Spleen (tissue), 11 donors: ENCODE measurements around the gene KRT9. TPM values are rescaled to one million over a fixed set of nuclear protein-coding genes. Genes with fewer than 3 reads are reported as not detected.

Source experiments
- DNase-seq: peaks from one replicate; pipeline ENCODE4 v3.0.0-alpha.2; 2020
- H3K27ac ChIP-seq, 8 donors: fragments of 200-600 bp; sonication (generic) in 7 of 8; 1 replicate in 4 of 8; 2 replicates in 4 of 8; pipeline versions ENCODE4 v1.5.0 to v1.8.0; 2016 to 2021; ENCODE audit warnings: inconsistent platforms in 4 of 8, mild to moderate bottlenecking in 4 of 8, moderate library complexity in 1 of 8
- H3K27me3 ChIP-seq, 7 donors: fragments of 200-600 bp; sonication (generic) in 6 of 7; replicated peaks in 1 of 7; 1 replicate in 4 of 7; 2 replicates in 3 of 7; pipeline versions ENCODE4 v1.5.0 to v1.8.0; 2016 to 2021; ENCODE audit warnings: inconsistent platforms in 3 of 7, mild to moderate bottlenecking in 1 of 7
- H3K36me3 ChIP-seq, 6 donors: fragments of 200-600 bp; sonication (generic) in 5 of 6; 1 replicate in 4 of 6; 2 replicates in 2 of 6; pipeline versions ENCODE4 v1.5.0 to v1.8.0; 2016 to 2021; ENCODE audit warnings: inconsistent platforms in 2 of 6
- H3K4me1 ChIP-seq, 6 donors: fragments of 200-600 bp; sonication (generic) in 5 of 6; 1 replicate in 3 of 6; 2 replicates in 3 of 6; pipeline versions ENCODE4 v1.5.0 to v1.8.0; 2016 to 2021; ENCODE audit warnings: inconsistent platforms in 3 of 6
- H3K4me3 ChIP-seq, 8 donors: fragments of 200-600 bp; sonication (generic) in 7 of 8; 1 replicate in 4 of 8; 2 replicates in 4 of 8; pipeline versions ENCODE4 v1.5.0 to v1.8.0; 2016 to 2021; ENCODE audit warnings: inconsistent platforms in 4 of 8, mild to moderate bottlenecking in 4 of 8, moderate library complexity in 2 of 8
- H3K9me3 ChIP-seq, 8 donors: fragments of 200-600 bp; sonication (generic) in 7 of 8; 1 replicate in 4 of 8; 2 replicates in 4 of 8; pipeline versions ENCODE4 v1.5.0 to v1.8.0; 2016 to 2021; ENCODE audit warnings: inconsistent platforms in 4 of 8
- CTCF ChIP-seq, 11 experiments: fragments of 200-600 bp in 7 of 11; fragments of 450-650 bp in 4 of 11; sonication (generic) in 4 of 11; IDR thresholded peaks in 8 of 11; conservative IDR thresholded peaks in 3 of 11; 1 replicate in 7 of 11; 2 replicates in 4 of 11; pipeline versions ENCODE4 v1.4.0 to v1.8.0; 2016 to 2021; ENCODE audit warnings: antibody characterized with exemption in 11 of 11, inconsistent platforms in 4 of 11, mild to moderate bottlenecking in 1 of 11
- POLR2A ChIP-seq, 3 donors: fragments of 450-650 bp; IDR thresholded peaks; one replicate each; pipeline ENCODE4 v1.5.1; 2017; ENCODE audit warnings: antibody characterized with exemption in 3 of 3, mild to moderate bottlenecking in 1 of 3
- POLR2AphosphoS5 ChIP-seq, 3 donors: sonication (generic); formaldehyde crosslinking; IDR thresholded peaks; one replicate each; pipeline ENCODE4 v1.5.1; 2017; ENCODE audit warnings: antibody characterized with exemption in 3 of 3
- WGBS, 5 donors: extraction: QIAGEN DNeasy Blood & Tissue Kit in 3 of 5; methylation state at CpG; one replicate each; pipeline versions ENCODE4 v1.1.5 to v1.1.7; 2013 to 2018; 5-methylcytosine and 5-hydroxymethylcytosine counted together
- intact Hi-C: fragments of 100-400 bp; cut with DNase I; formaldehyde crosslinking; loops from one replicate; pipeline ENCODE4 v1.15.0; 2023; ENCODE audit warnings: low total_unique reads
- polyA plus RNA-seq, 3 donors: library from polyadenylated mRNA; stranded (reverse); fragments of 200-250 nt; gene quantifications; one replicate each; pipeline ENCODE4 v1.2.1, GENCODE V29; 2013
- total RNA-seq, 7 donors: library from RNA; depleted of rRNA in 3 of 7; stranded (reverse); fragments of >200 nt in 3 of 7; fragmentation: NEBNext Ultra II Directional in 4 of 7; extraction: Animal tissue kit (Norgen Biotek cat#: 25700) in 4 of 7; gene quantifications; one replicate each; pipeline versions ENCODE4 v1.1.0 to v1.2.1, GENCODE V29; 2016 to 2021
- donor health status: healthy with polysubstance abuse.
- donor health status: DM: no; HTN: no; CAD: no; lungs with moderate emphysema.
- donor health status: DM: no; HTN: no; CAD: no.
- donor health status: Bipolar disorder and iron deficiency.
- donor health status: healthy.
- donor health status: DM: no; HTN: no; CAD: no.
- donor health status: DM: yes; HTN: yes; CAD: no.

The KRT9 gene
- total and polyA plus RNA-seq, 10 donors: not detected

DNA sequence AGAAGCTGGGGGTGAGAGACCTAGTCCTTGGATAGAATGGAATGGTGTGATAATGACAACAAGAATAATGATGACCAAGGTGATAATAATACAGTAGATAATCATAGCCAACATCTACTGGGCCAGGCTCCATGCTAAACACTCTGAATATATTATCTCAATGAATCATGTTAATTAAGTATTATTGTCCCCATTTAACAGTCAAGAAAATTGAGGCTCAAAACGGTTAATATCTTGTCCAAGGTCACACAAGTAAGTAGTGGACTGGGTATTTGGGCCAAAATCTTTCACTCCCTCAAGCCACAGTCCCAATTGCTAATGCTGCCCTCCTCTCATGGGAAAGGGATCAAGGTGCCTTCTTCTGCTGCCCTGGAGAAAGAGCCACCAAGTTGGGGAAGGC, 39.9 kb downstream of the KRT9 start:
- TF ChIP-seq POLR2AphosphoS5 (IDR thresholded peaks at IDR 0.05) (no peak), POLR2A (IDR thresholded peaks at IDR 0.05) (no peak), CTCF (IDR thresholded peaks at IDR 0.05 in 8 of 11, conservative IDR thresholded peaks at IDR 0.05 in 3 of 11) (no peak)
- H3K4me3 ChIP-seq: no peak overlapping the region
- no peaks in the 10 kb centered on the region for H3K9me3 ChIP-seq
- H3K4me1 ChIP-seq: peaks cover 4 to 20% (median 14%) of the 10 kb centered on the region in 6 donors
- H3K27ac ChIP-seq: no peak overlapping the region
- WGBS, 5 donors: 45 to 69% (median 55%) methylated on average over 1 of the region's 1 CpG
- no peak for DNase-seq
- intact Hi-C loops: no loop called here
- H3K27me3 ChIP-seq: peaks cover 8 to 96% (median 36%) of the 10 kb centered on the region in 7 donors
- no peaks in the 10 kb centered on the region for H3K36me3 ChIP-seq

DNA sequence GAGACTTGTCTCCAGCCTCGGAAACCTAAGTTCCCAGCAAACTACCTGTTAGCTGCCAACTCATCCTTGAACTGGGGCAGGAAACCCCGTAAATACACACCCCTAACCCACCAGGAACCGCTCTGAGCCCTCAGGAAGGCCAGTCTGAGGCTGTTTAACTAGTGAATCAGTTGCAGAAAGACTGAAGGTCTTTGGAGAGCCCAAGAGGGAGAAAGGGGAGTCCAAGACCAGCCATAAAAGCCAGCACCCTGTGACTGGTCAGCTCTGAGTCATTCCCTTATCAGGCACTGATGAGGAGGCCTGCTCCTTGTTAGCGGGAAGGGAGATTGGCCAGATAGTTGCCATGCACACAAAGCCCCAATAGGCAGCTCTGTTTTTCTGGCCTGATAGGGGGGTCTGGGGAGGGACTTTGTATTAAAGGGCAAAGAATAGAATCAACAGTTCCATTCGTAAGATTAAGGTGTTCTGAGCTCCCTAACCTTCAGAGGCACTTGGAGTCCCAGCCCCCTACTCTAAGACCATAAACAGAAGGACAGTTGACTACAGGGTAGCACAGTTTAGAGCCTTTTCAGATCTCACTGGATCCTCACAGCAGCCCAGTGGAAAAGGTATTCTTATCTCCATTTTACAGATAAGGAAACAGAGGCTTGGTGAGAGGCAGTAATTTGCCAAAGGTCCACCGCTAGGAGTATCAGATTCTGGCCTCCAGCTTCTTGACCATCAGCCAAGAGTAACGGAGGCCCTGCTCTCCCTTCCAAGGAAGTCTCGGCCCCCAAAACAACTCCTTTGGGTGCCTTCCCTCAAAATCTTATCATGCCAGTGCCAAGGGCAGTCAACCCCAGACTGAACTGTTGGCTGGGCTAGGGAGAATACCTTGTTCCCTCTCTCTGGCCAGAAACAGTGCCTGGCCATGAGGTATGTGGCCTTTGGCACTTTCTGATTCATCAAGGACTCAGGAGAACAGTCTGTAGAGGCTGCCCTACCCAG, 41.5 kb downstream of the KRT9 start:
- peaks cover 8 to 96% (median 42%) of the 10 kb centered on the region in 7 donors for H3K27me3 ChIP-seq
- no peak for TF ChIP-seq CTCF (IDR thresholded peaks at IDR 0.05 in 8 of 11, conservative IDR thresholded peaks at IDR 0.05 in 3 of 11)
- no peak for TF ChIP-seq POLR2A (IDR thresholded peaks at IDR 0.05)
- no peak for TF ChIP-seq POLR2AphosphoS5 (IDR thresholded peaks at IDR 0.05)
- no peak for DNase-seq
- intact Hi-C loops: no loop called here
- peaks cover 4 to 20% (median 14%) of the 10 kb centered on the region in 6 donors for H3K4me1 ChIP-seq
- H3K4me3 ChIP-seq: no peak overlapping the region
- WGBS, 5 donors: 65 to 85% (median 80%) methylated on average over 6 to 8 of the region's 8 CpGs
- H3K9me3 ChIP-seq: no peaks in the 10 kb centered on the region
- H3K36me3 ChIP-seq: no peaks in the 10 kb centered on the region
- no peak overlapping the region for H3K27ac ChIP-seq

GRCh38 chr17:41529491-41529915, 42.4 kb downstream of the KRT9 start:
- Histone ChIP-seq H3K36me3 (no peaks in the 10 kb centered on the region), H3K4me3 (no peak overlapping the region), H3K27ac (no peak overlapping the region), H3K27me3 (peaks cover 8 to 95% (median 42%) of the 10 kb centered on the region in 7 donors), H3K4me1 (peaks cover 4 to 20% (median 14%) of the 10 kb centered on the region in 6 donors), H3K9me3 (no peaks in the 10 kb centered on the region)
- no peak for TF ChIP-seq CTCF (IDR thresholded peaks at IDR 0.05 in 8 of 11, conservative IDR thresholded peaks at IDR 0.05 in 3 of 11)
- TF ChIP-seq POLR2A (IDR thresholded peaks at IDR 0.05): no peak
- TF ChIP-seq POLR2AphosphoS5 (IDR thresholded peaks at IDR 0.05): no peak
- WGBS, 5 donors: 49 to 73% (median 59%) methylated on average over 5 of the region's 5 CpGs
- intact Hi-C loops: no loop called here
- DNase-seq: no peak

- no peak for DNase-seq
- TF ChIP-seq CTCF (IDR thresholded peaks at IDR 0.05 in 8 of 11, conservative IDR thresholded peaks at IDR 0.05 in 3 of 11) (no peak), POLR2AphosphoS5 (IDR thresholded peaks at IDR 0.05) (no peak), POLR2A (IDR thresholded peaks at IDR 0.05) (no peak)
- intact Hi-C loops: no loop called here
- H3K27me3 ChIP-seq: peaks cover 8 to 91% (median 42%) of the 10 kb centered on the region in 7 donors
- 37 to 44% (median 42%) methylated on average over 10 of the region's 10 CpGs for WGBS, 5 donors
- H3K9me3 ChIP-seq: no peaks in the 10 kb centered on the region
- no peak overlapping the region for H3K4me3 ChIP-seq
- H3K36me3 ChIP-seq: no peaks in the 10 kb centered on the region
- no peak overlapping the region for H3K27ac ChIP-seq
- H3K4me1 ChIP-seq: peaks cover 4 to 20% (median 14%) of the 10 kb centered on the region in 6 donors
These were observed 42.9 kb downstream of the KRT9 start for GRCh38 chr17:41528959-41529353.
